K562 (cell line): ENCODE results near the gene CDKN1C. TPM values are rescaled to one million over a fixed set of nuclear protein-coding genes. Genes with fewer than 3 reads are reported as not detected.

Source experiments
- ARID1B ChIP-seq: fragments of 450-650 bp; IDR thresholded peaks from 2 replicates; pipeline ENCODE4 v1.6.1; 2016; ENCODE audit warnings: antibody characterized with exemption, mild to moderate bottlenecking, inconsistent platforms
- CHD4 ChIP-seq: fragments of 200-600 bp; sonication (generic); IDR thresholded peaks from 3 replicates; pipeline ENCODE4 v1.6.1; 2012; ENCODE audit warnings: low read depth, mild to moderate bottlenecking, mixed read lengths, low read length, inconsistent platforms; ENCODE audit not compliant: insufficient read depth, insufficient replicate concordance, poor library complexity, severe bottlenecking
- HEY1 ChIP-seq: fragments of 250-450 bp; sonication (Bioruptor Pico); IDR thresholded peaks from 2 replicates; pipeline ENCODE4 v1.5.0; 2020; ENCODE audit warnings: mild to moderate bottlenecking, moderate library complexity, borderline replicate concordance
- HMGN3 ChIP-seq: IDR thresholded peaks from 2 replicates; pipeline ENCODE4 v1.6.1; 2011; ENCODE audit warnings: borderline replicate concordance, low read depth, mild to moderate bottlenecking, mixed read lengths, low read length; ENCODE audit not compliant: insufficient read length; ENCODE audit errors: extremely low read depth
- LCOR ChIP-seq: sonication (generic); formaldehyde crosslinking; IDR thresholded peaks from 2 replicates; pipeline ENCODE4 v1.8.0; 2022; ENCODE audit warnings: mild to moderate bottlenecking, missing genetic modification reagents
- RAD51 ChIP-seq: fragments of 450-650 bp; IDR thresholded peaks from 2 replicates; pipeline ENCODE4 v1.7.1; 2016; ENCODE audit warnings: low read depth, mild to moderate bottlenecking, borderline replicate concordance
- RBM14 ChIP-seq: fragments of 200-400 bp; formaldehyde crosslinking; IDR thresholded peaks from 2 replicates; pipeline ENCODE4 v1.6.1; 2018; ENCODE audit warnings: low read depth, mild to moderate bottlenecking, low read length, moderate library complexity, borderline replicate concordance; ENCODE audit not compliant: insufficient read depth
- SMAD4 ChIP-seq: fragments of 250-450 bp; sonication (Bioruptor Pico); conservative IDR thresholded peaks from 2 replicates; pipeline ENCODE4 v1.8.0; 2021; ENCODE audit warnings: inconsistent platforms, mild to moderate bottlenecking, moderate library complexity
- SP1 ChIP-seq: sonication (generic); formaldehyde crosslinking; IDR thresholded peaks from 2 replicates; pipeline ENCODE4 v1.8.1; 2022; ENCODE audit warnings: mild to moderate bottlenecking, missing genetic modification reagents
- SPI1 ChIP-seq: IDR thresholded peaks from 2 replicates; pipeline ENCODE4 v1.6.1; 2011; ENCODE audit warnings: low read depth, low read length, control low read depth, borderline replicate concordance
- TEAD1 ChIP-seq, 2 experiments: fragments of 450-650 bp in 1 of 2; sonication (generic) in 1 of 2; formaldehyde crosslinking; IDR thresholded peaks; 2 replicates each; pipeline versions ENCODE4 v1.4.0 to v1.8.0; 2020 to 2022; ENCODE audit warnings: mild to moderate bottlenecking in 2 of 2, missing genetic modification reagents in 1 of 2
- ZFP36 ChIP-seq: fragments of 150-350 bp; IDR thresholded peaks from 2 replicates; pipeline ENCODE4 v1.6.1; 2018; ENCODE audit warnings: low read length, low read depth; ENCODE audit not compliant: partially characterized antibody
- ZSCAN29 ChIP-seq: fragments of 450-650 bp; IDR thresholded peaks from 2 replicates; pipeline ENCODE4 v1.6.1; 2017
- polyA plus RNA-seq, 8 experiments: library from polyadenylated mRNA; depleted of rRNA in 4 of 8; stranded (reverse) in 5 of 8; unstranded in 3 of 8; fragments of >200 nt; fragmentation: Nextera tagmentation in 2 of 8; fragmentation: Illumina TruSeq in 1 of 8; extraction: Ambion mirVana in 2 of 8; extraction: Trizol in 1 of 8; gene quantifications; 2 replicates each; pipeline versions ENCODE4 v1.2.1 to v1.2.3, GENCODE V29; 2011 to 2014; ENCODE audit warnings: inconsistent platforms in 1 of 8, missing spikeins in 1 of 8
- total RNA-seq, 7 experiments: library from RNA; depleted of rRNA in 6 of 7; stranded (reverse); fragments of >200 nt in 6 of 7; fragmentation: Illumina TruSeq in 2 of 7; extraction: Trizol in 2 of 7; gene quantifications; 2 replicates each; pipeline versions ENCODE4 v1.2.1 to v1.2.3, GENCODE V29; 2011 to 2021; ENCODE audit warnings: low replicate concordance in 1 of 7
- TF ChIP-seq, protein P1 (sequence below), 2 experiments: IDR thresholded peaks; 2 replicates each; pipeline ENCODE4 v1.6.1; 2011; ENCODE audit warnings: borderline replicate concordance in 1 of 2, control low read depth in 1 of 2, low read depth in 1 of 2, low read length in 1 of 2, mild to moderate bottlenecking in 1 of 2, mixed read lengths in 1 of 2, moderate library complexity in 1 of 2; ENCODE audit not compliant: insufficient read depth in 1 of 2, insufficient read length in 1 of 2, poor library complexity in 1 of 2, severe bottlenecking in 1 of 2; ENCODE audit errors: extremely low read depth in 1 of 2
- TF ChIP-seq, protein P2 (sequence below): fragments of 200-800 bp; sonication (Bioruptor generic); IDR thresholded peaks from 2 replicates; pipeline ENCODE4 v1.6.1; 2017; ENCODE audit warnings: missing genetic modification characterization, missing compliant biosample characterization
- TF ChIP-seq, protein P3 (sequence below), 2 experiments: IDR thresholded peaks; 2 replicates each; pipeline ENCODE4 v1.6.1; 2012; ENCODE audit warnings: improper control_type of control experiment in 2 of 2, low read depth in 2 of 2, low read length in 2 of 2, borderline replicate concordance in 1 of 2
- TF ChIP-seq, protein P4 (sequence below): fragments of 450-650 bp; IDR thresholded peaks from 2 replicates; pipeline ENCODE4 v1.6.1; 2016; ENCODE audit warnings: antibody characterized with exemption
- TF ChIP-seq, protein P5 (sequence below): sonication (generic); formaldehyde crosslinking; IDR thresholded peaks from 2 replicates; pipeline ENCODE4 v1.9.0; 2022; ENCODE audit warnings: mild to moderate bottlenecking, missing genetic modification reagents

Gene CDKN1C
- total and polyA plus RNA-seq, 9 of the 15 experiments (the other 6 are each of a cell fraction or from before 2014, with no cell fraction given) = 2.8 to 21.1 (median 9.3) TPM

DNA sequence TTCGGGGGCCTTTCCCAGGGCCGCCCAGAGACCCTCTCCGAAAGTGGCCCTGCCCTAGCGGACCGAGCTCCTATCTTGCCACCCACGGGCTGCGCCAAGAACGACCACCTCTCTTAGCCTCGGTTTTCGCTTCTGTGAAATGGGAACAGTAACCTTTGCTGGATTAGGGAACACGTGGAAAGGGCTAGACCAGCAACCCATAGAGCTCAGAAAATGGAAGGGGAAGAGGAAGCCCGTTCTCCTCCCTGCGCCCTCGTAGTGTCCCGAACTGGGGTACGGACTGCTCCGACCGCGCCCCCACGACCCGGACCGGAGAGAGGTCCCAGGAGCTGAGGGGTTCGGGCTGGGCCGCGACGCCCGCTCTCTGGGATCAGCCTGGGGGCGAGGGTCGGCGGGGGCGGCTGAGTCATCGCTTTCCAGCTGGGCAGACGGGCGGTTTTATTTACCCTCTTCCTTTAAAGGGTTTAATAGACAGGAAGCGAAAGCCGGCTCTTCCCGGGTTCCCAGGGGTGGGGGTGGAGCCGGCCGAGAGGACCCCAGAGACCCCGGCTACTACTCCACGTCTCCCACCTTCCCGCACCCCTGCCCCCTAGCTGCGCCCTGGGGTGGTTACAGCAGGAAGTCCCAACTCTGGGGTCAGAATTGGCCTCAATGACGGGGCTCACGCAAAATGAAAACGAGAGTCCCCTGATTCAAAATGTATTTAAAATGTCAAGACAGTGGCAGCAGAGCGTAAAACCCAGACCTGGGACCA is 44.6 kb upstream of the CDKN1C start (continued):
- TF ChIP-seq, protein P1, sequence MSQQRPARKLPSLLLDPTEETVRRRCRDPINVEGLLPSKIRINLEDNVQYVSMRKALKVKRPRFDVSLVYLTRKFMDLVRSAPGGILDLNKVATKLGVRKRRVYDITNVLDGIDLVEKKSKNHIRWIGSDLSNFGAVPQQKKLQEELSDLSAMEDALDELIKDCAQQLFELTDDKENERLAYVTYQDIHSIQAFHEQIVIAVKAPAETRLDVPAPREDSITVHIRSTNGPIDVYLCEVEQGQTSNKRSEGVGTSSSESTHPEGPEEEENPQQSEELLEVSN (IDR thresholded peaks at IDR 0.05; ENCODE audit: borderline replicate concordance in 1 of 2, extremely low read depth in 1 of 2, insufficient read depth in 1 of 2, insufficient read length in 1 of 2, low read depth in 1 of 2, low read length in 1 of 2, poor library complexity in 1 of 2, severe bottlenecking in 1 of 2) = peak in 1 of 2 experiments; percentile 46
- TF ChIP-seq, protein P2, sequence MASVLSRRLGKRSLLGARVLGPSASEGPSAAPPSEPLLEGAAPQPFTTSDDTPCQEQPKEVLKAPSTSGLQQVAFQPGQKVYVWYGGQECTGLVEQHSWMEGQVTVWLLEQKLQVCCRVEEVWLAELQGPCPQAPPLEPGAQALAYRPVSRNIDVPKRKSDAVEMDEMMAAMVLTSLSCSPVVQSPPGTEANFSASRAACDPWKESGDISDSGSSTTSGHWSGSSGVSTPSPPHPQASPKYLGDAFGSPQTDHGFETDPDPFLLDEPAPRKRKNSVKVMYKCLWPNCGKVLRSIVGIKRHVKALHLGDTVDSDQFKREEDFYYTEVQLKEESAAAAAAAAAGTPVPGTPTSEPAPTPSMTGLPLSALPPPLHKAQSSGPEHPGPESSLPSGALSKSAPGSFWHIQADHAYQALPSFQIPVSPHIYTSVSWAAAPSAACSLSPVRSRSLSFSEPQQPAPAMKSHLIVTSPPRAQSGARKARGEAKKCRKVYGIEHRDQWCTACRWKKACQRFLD (CRISPR knock-in tag) = 0 out of 2 replicates have a peak, but pooled peaks have one; percentile 52
- TF ChIP-seq RBM14 (no peak), TEAD1 (CRISPR knock-in tag; IDR thresholded peaks at IDR 0.05) (peak in 1 of 2 experiments; percentile 21; a peak in 1 of 4 replicates), HMGN3 (peak; percentile 10), HEY1 (CRISPR knock-in tag) (no peak), SP1 (CRISPR knock-in tag) (peak; percentile 62; the same call in 1 of the 2 replicates), RAD51 (peak; percentile 29; the same call in 1 of the 2 replicates), LCOR (CRISPR knock-in tag) (no peak), ZFP36 (no peak), SPI1 (peak; percentile 67; the same call in 1 of the 2 replicates), ZSCAN29 (no peak), SMAD4 (CRISPR knock-in tag) (0 out of 2 replicates have a peak, but pooled peaks have one; percentile 39), ARID1B (peak; percentile 46; the same call in 1 of the 2 replicates), CHD4 (peak; percentile 67)
- TF ChIP-seq, protein P3, sequence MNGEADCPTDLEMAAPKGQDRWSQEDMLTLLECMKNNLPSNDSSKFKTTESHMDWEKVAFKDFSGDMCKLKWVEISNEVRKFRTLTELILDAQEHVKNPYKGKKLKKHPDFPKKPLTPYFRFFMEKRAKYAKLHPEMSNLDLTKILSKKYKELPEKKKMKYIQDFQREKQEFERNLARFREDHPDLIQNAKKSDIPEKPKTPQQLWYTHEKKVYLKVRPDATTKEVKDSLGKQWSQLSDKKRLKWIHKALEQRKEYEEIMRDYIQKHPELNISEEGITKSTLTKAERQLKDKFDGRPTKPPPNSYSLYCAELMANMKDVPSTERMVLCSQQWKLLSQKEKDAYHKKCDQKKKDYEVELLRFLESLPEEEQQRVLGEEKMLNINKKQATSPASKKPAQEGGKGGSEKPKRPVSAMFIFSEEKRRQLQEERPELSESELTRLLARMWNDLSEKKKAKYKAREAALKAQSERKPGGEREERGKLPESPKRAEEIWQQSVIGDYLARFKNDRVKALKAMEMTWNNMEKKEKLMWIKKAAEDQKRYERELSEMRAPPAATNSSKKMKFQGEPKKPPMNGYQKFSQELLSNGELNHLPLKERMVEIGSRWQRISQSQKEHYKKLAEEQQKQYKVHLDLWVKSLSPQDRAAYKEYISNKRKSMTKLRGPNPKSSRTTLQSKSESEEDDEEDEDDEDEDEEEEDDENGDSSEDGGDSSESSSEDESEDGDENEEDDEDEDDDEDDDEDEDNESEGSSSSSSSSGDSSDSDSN (IDR thresholded peaks at IDR 0.05; ENCODE audit: borderline replicate concordance in 1 of 2, low read depth in 2 of 2, low read length in 2 of 2) = peak in 1 of 2 experiments; percentile 2; a peak in 2 of 4 replicates
- TF ChIP-seq, protein P4, sequence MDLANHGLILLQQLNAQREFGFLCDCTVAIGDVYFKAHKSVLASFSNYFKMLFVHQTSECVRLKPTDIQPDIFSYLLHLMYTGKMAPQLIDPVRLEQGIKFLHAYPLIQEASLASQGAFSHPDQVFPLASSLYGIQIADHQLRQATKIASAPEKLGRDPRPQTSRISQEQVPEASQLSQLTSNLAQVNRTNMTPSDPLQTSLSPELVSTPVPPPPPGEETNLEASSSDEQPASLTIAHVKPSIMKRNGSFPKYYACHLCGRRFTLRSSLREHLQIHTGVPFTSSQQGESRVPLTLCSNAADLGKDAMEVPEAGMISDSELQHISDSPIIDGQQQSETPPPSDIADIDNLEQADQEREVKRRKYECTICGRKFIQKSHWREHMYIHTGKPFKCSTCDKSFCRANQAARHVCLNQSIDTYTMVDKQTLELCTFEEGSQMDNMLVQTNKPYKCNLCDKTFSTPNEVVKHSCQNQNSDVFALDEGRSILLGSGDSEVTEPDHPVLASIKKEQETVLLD = peak; percentile 41; the same call in 1 of the 2 replicates
- TF ChIP-seq, protein P5, sequence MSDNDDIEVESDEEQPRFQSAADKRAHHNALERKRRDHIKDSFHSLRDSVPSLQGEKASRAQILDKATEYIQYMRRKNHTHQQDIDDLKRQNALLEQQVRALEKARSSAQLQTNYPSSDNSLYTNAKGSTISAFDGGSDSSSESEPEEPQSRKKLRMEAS (CRISPR knock-in tag) = peak; percentile 87
